ENCODE results near the gene EPB41L1. TPM values are rescaled to one million over a fixed set of nuclear protein-coding genes. Genes with fewer than 3 reads are reported as not detected.
A peak's percentile ranks its signal among the peaks of the same experiment; 100 is the strongest.

EPB41L1 gene
- total RNA-seq, 1 experiment from 2014 or later = 42.1 TPM

DNA sequence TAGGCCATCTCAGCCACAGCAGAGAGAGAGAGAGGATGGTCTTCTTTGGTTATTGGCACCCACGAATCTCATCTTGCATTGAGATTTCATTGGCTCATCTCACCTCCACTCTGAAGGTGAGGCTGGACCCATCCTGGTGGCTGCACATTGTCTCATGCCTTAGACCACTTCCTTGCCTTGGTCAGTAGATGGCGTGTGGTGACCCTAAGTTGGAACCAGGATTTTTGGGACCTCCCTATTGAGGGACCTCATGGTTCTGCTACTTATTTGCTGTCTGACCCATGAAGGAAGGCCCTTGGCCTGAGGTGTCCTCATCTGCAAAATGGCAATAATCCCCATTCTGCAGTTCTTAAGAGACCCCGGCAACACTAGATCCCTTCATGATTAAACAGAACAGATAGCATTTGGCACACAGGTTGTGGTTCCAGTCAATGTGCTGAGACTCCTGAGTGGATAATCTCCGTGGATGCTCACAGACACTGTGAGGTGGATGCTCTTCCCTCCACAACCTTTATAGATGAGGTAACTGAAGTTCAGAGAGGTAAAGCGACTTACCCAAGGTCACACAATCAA is 60.2 kb downstream of the EPB41L1 start:
- intact Hi-C loops (cut with micrococcal nuclease) = loop anchor here (1.0 to 10.0 kb wide), 3 partner anchors 185 to 700 kb away; no protein-coding TSS in a partner anchor
- ATAC-seq (peak; percentile 70), DNase-seq (ENCODE audit: low read depth, low spot score) (no peak)
- Histone ChIP-seq H4K20me1 (ENCODE audit: insufficient read depth) (no peaks in the 10 kb centered on the region), H3K9me3 (ENCODE audit: control insufficient read depth in 1 of 2, insufficient read depth in 1 of 2, low read depth in 1 of 2, low read length in 2 of 2) (no peaks in the 10 kb centered on the region), H3K27ac (ENCODE audit: low read depth, low read length) (no peak overlapping the region), H3K4me2 (ENCODE audit: low read length) (no peak overlapping the region), H3K9me2 (ENCODE audit: insufficient read depth) (no peaks in the 10 kb centered on the region), H3K9ac (ENCODE audit: low read length) (no peak overlapping the region), H3K4me3 (replicated peaks in 1 of 2; ENCODE audit: low read depth in 1 of 2, low read length in 2 of 2) (no peak overlapping the region), H3K79me2 (ENCODE audit: insufficient read depth, low read length) (no peaks in the 10 kb centered on the region), H3K36me3 (ENCODE audit: control insufficient read depth in 1 of 2, insufficient read depth in 2 of 2, low read length in 2 of 2) (0 out of 4 replicates have a peak, but pooled peaks cover 0 to 2% of the 10 kb centered on the region in 2 experiments), H3K4me1 (ENCODE audit: control insufficient read depth in 1 of 2, insufficient read depth in 2 of 2, low read length in 2 of 2) (peaks cover 3 to 5% of the 10 kb centered on the region in 2 experiments; a peak in 2 of 4 replicates), H3K27me3 (ENCODE audit: insufficient read depth, low read length) (no peaks in the 10 kb centered on the region), H2AFZ (ENCODE audit: low read depth, low read length, poor library complexity, severe bottlenecking) (no peak overlapping the region)
- CTCF ChIA-PET = interaction anchor here (1.2 to 2.2 kb wide), 2 partner anchors 225 kb away, joined by 3 to 6 read pairs; no protein-coding TSS in a partner anchor
- RAD21 ChIA-PET (ENCODE audit: low non-redundant PET in 1 of 2, low total read pairs in 2 of 2, uncharacterized antibody in 2 of 2, unreplicated experiment in 2 of 2) = no interaction called here
- POLR2A ChIA-PET = no interaction called here
- TF ChIP-seq CTCF (IDR thresholded peaks at IDR 0.05 in 2 of 3, conservative IDR thresholded peaks at IDR 0.05 in 1 of 3; ENCODE audit: borderline replicate concordance in 1 of 3, insufficient read depth in 1 of 3, low read depth in 2 of 3, low read length in 2 of 3) = peak; percentile 65 to 79 (median 76)
- TF ChIP-seq RAD21 (IDR thresholded peaks at IDR 0.05; ENCODE audit: low read depth) = peak; percentile 75
- TF ChIP-seq, protein P1, sequence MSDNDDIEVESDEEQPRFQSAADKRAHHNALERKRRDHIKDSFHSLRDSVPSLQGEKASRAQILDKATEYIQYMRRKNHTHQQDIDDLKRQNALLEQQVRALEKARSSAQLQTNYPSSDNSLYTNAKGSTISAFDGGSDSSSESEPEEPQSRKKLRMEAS (IDR thresholded peaks at IDR 0.05) = no peak
- no peak for TF ChIP-seq POLR2A (IDR thresholded peaks at IDR 0.05; ENCODE audit: borderline replicate concordance, extremely low read depth, insufficient read depth, insufficient read length)
- no peak for TF ChIP-seq YY1 (IDR thresholded peaks at IDR 0.05; ENCODE audit: extremely low read depth, insufficient replicate concordance, low read depth, low read length)
- no TSS peak for BruUV-seq (replicated peaks)

GRCh38 chr20:36215778-36216177 is 61.2 kb downstream of the EPB41L1 start:
- peaks cover 3 to 5% of the 10 kb centered on the region in 2 experiments; a peak in 2 of 4 replicates for H3K4me1 ChIP-seq (ENCODE audit: control insufficient read depth in 1 of 2, insufficient read depth in 2 of 2, low read length in 2 of 2)
- ChIA-PET POLR2A (no interaction called here), RAD21 (ENCODE audit: low non-redundant PET in 1 of 2, low total read pairs in 2 of 2, uncharacterized antibody in 2 of 2, unreplicated experiment in 2 of 2) (interaction anchor here in 1 of 2 experiments (1.2 kb wide), 1 partner anchor 224 kb away, joined by 3 read pairs; no protein-coding TSS in a partner anchor), CTCF (interaction anchor here (0.9 to 2.2 kb wide), 4 partner anchors 13 to 224 kb away, joined by 3 to 8 read pairs (median 6); no protein-coding TSS in a partner anchor)
- H2AFZ ChIP-seq (ENCODE audit: low read depth, low read length, poor library complexity, severe bottlenecking) = no peak overlapping the region
- no peaks in the 10 kb centered on the region for H3K27me3 ChIP-seq (ENCODE audit: insufficient read depth, low read length)
- H3K4me2 ChIP-seq (ENCODE audit: low read length) = no peak overlapping the region
- no peak overlapping the region for H3K9ac ChIP-seq (ENCODE audit: low read length)
- H4K20me1 ChIP-seq (ENCODE audit: insufficient read depth) = no peaks in the 10 kb centered on the region
- ATAC-seq = no peak
- intact Hi-C loops (cut with micrococcal nuclease) = loop anchor here (10.0 kb wide), 1 partner anchor 699 kb away; no protein-coding TSS in a partner anchor
- H3K27ac ChIP-seq (ENCODE audit: low read depth, low read length) = no peak overlapping the region
- H3K9me2 ChIP-seq (ENCODE audit: insufficient read depth) = no peaks in the 10 kb centered on the region
- peaks cover 0 to 2% of the 10 kb centered on the region in 2 experiments; a peak in 1 of 4 replicates for H3K36me3 ChIP-seq (ENCODE audit: control insufficient read depth in 1 of 2, insufficient read depth in 2 of 2, low read length in 2 of 2)
- no peak overlapping the region for H3K4me3 ChIP-seq (replicated peaks in 1 of 2; ENCODE audit: low read depth in 1 of 2, low read length in 2 of 2)
- BruUV-seq (replicated peaks) = no TSS peak
- no peak for DNase-seq (ENCODE audit: low read depth, low spot score)
- H3K79me2 ChIP-seq (ENCODE audit: insufficient read depth, low read length) = no peaks in the 10 kb centered on the region
- H3K9me3 ChIP-seq (ENCODE audit: control insufficient read depth in 1 of 2, insufficient read depth in 1 of 2, low read depth in 1 of 2, low read length in 2 of 2) = no peaks in the 10 kb centered on the region
- TF ChIP-seq EZH2phosphoT487 (IDR thresholded peaks at IDR 0.05; ENCODE audit: borderline replicate concordance) (no peak), CTCF (IDR thresholded peaks at IDR 0.05 in 2 of 3, conservative IDR thresholded peaks at IDR 0.05 in 1 of 3; ENCODE audit: borderline replicate concordance in 1 of 3, insufficient read depth in 1 of 3, low read depth in 2 of 3, low read length in 2 of 3) (no peak), ELF1 (IDR thresholded peaks at IDR 0.05; ENCODE audit: borderline replicate concordance, low read depth) (no peak), EGR1 (IDR thresholded peaks at IDR 0.05; ENCODE audit: low read depth) (no peak)
- TF ChIP-seq, protein P2, sequence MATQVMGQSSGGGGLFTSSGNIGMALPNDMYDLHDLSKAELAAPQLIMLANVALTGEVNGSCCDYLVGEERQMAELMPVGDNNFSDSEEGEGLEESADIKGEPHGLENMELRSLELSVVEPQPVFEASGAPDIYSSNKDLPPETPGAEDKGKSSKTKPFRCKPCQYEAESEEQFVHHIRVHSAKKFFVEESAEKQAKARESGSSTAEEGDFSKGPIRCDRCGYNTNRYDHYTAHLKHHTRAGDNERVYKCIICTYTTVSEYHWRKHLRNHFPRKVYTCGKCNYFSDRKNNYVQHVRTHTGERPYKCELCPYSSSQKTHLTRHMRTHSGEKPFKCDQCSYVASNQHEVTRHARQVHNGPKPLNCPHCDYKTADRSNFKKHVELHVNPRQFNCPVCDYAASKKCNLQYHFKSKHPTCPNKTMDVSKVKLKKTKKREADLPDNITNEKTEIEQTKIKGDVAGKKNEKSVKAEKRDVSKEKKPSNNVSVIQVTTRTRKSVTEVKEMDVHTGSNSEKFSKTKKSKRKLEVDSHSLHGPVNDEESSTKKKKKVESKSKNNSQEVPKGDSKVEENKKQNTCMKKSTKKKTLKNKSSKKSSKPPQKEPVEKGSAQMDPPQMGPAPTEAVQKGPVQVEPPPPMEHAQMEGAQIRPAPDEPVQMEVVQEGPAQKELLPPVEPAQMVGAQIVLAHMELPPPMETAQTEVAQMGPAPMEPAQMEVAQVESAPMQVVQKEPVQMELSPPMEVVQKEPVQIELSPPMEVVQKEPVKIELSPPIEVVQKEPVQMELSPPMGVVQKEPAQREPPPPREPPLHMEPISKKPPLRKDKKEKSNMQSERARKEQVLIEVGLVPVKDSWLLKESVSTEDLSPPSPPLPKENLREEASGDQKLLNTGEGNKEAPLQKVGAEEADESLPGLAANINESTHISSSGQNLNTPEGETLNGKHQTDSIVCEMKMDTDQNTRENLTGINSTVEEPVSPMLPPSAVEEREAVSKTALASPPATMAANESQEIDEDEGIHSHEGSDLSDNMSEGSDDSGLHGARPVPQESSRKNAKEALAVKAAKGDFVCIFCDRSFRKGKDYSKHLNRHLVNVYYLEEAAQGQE (IDR thresholded peaks at IDR 0.05; ENCODE audit: low read depth) = no peak
